ENCODE data around the gene TIMM10B. TPM values are rescaled to one million over a fixed set of nuclear protein-coding genes. Genes with fewer than 3 reads are reported as not detected.

The TIMM10B gene
- total and polyA plus RNA-seq, 2 donors (not counting 1 experiment from before 2014, with no cell fraction given): 40.9 to 47.4 TPM

- Histone ChIP-seq H4K20me1 (ENCODE audit: control insufficient read depth, extremely low read depth, insufficient read depth, low read length) (no peaks in the 10 kb centered on the region), H3K36me3 (ENCODE audit: control insufficient read depth, insufficient read depth, low read length) (peaks cover 12% of the 10 kb centered on the region), H3K9me3 (ENCODE audit: control insufficient read depth, insufficient read depth, low read depth, low read length) (no peaks in the 10 kb centered on the region), H3K4me3 (replicated peaks in 1 of 4; ENCODE audit: control extremely low read depth in 1 of 4, insufficient read depth in 1 of 4, low read depth in 3 of 4, low read length in 4 of 4) (peak overlapping the region; percentile 48 to 68 (median 64)), H3K4me1 (ENCODE audit: control insufficient read depth, extremely low read depth, insufficient read depth, low read length) (peaks cover 11% of the 10 kb centered on the region), H2AFZ (ENCODE audit: low read length) (peak overlapping the region; percentile 64), H3K27me3 (ENCODE audit: control insufficient read depth, insufficient read depth, low read length) (no peaks in the 10 kb centered on the region), H3K79me2 (ENCODE audit: control insufficient read depth, insufficient read depth, low read length) (peaks cover 14% of the 10 kb centered on the region), H3K9ac (ENCODE audit: insufficient read depth, low read length) (peak overlapping the region; percentile 77), H3K27ac (ENCODE audit: insufficient read depth, low read length) (peak overlapping the region; percentile 86), H3K4me2 (ENCODE audit: extremely low read depth, insufficient read depth, low read length) (peak overlapping the region; percentile 90)
- no peak for TF ChIP-seq CTCF (conservative IDR thresholded peaks at IDR 0.05 in 1 of 2, IDR thresholded peaks at IDR 0.05 in 1 of 2; ENCODE audit: low read depth in 1 of 2, low read length in 2 of 2)
- no peak for TF ChIP-seq EZH2 (IDR thresholded peaks at IDR 0.05; ENCODE audit: low read length, missing control alignments)
- DNase-seq (ENCODE audit: low read depth in 2 of 2): no peak
Observed at GRCh38 chr11:6474413-6474792, 6.9 kb upstream of the TIMM10B start.

GRCh38 chr11:6474806-6475500 is 6.3 kb upstream of the TIMM10B start:
- H3K36me3 ChIP-seq (ENCODE audit: control insufficient read depth, insufficient read depth, low read length): peaks cover 12% of the 10 kb centered on the region
- H3K79me2 ChIP-seq (ENCODE audit: control insufficient read depth, insufficient read depth, low read length): peaks cover 20% of the 10 kb centered on the region
- H3K9me3 ChIP-seq (ENCODE audit: control insufficient read depth, insufficient read depth, low read depth, low read length): no peaks in the 10 kb centered on the region
- H3K9ac ChIP-seq (ENCODE audit: insufficient read depth, low read length): no peak overlapping the region
- no peak overlapping the region for H2AFZ ChIP-seq (ENCODE audit: low read length)
- peak overlapping the region; percentile 90 for H3K4me2 ChIP-seq (ENCODE audit: extremely low read depth, insufficient read depth, low read length)
- TF ChIP-seq EZH2 (IDR thresholded peaks at IDR 0.05; ENCODE audit: low read length, missing control alignments): no peak
- no peak for TF ChIP-seq CTCF (conservative IDR thresholded peaks at IDR 0.05 in 1 of 2, IDR thresholded peaks at IDR 0.05 in 1 of 2; ENCODE audit: low read depth in 1 of 2, low read length in 2 of 2)
- no peak for DNase-seq (ENCODE audit: low read depth in 2 of 2)
- H3K4me3 ChIP-seq (replicated peaks in 1 of 4; ENCODE audit: control extremely low read depth in 1 of 4, insufficient read depth in 1 of 4, low read depth in 3 of 4, low read length in 4 of 4): peak overlapping the region in 3 of 4 experiments; percentile 48 to 68 (median 67)
- peaks cover 13% of the 10 kb centered on the region for H3K4me1 ChIP-seq (ENCODE audit: control insufficient read depth, extremely low read depth, insufficient read depth, low read length)
- H3K27ac ChIP-seq (ENCODE audit: insufficient read depth, low read length): peak overlapping the region; percentile 86
- H4K20me1 ChIP-seq (ENCODE audit: control insufficient read depth, extremely low read depth, insufficient read depth, low read length): no peaks in the 10 kb centered on the region
- no peaks in the 10 kb centered on the region for H3K27me3 ChIP-seq (ENCODE audit: control insufficient read depth, insufficient read depth, low read length)

- H3K36me3 ChIP-seq (ENCODE audit: control insufficient read depth, insufficient read depth, low read length): peaks cover 12% of the 10 kb centered on the region
- no peak overlapping the region for H3K4me3 ChIP-seq (replicated peaks in 1 of 4; ENCODE audit: control extremely low read depth in 1 of 4, insufficient read depth in 1 of 4, low read depth in 3 of 4, low read length in 4 of 4)
- no peaks in the 10 kb centered on the region for H4K20me1 ChIP-seq (ENCODE audit: control insufficient read depth, extremely low read depth, insufficient read depth, low read length)
- H3K27ac ChIP-seq (ENCODE audit: insufficient read depth, low read length): no peak overlapping the region
- no peak overlapping the region for H3K9ac ChIP-seq (ENCODE audit: insufficient read depth, low read length)
- no peaks in the 10 kb centered on the region for H3K9me3 ChIP-seq (ENCODE audit: control insufficient read depth, insufficient read depth, low read depth, low read length)
- peaks cover 15% of the 10 kb centered on the region for H3K4me1 ChIP-seq (ENCODE audit: control insufficient read depth, extremely low read depth, insufficient read depth, low read length)
- H3K79me2 ChIP-seq (ENCODE audit: control insufficient read depth, insufficient read depth, low read length): peaks cover 30% of the 10 kb centered on the region
- no peaks in the 10 kb centered on the region for H3K27me3 ChIP-seq (ENCODE audit: control insufficient read depth, insufficient read depth, low read length)
- no peak for TF ChIP-seq EZH2 (IDR thresholded peaks at IDR 0.05; ENCODE audit: low read length, missing control alignments)
- TF ChIP-seq CTCF (conservative IDR thresholded peaks at IDR 0.05 in 1 of 2, IDR thresholded peaks at IDR 0.05 in 1 of 2; ENCODE audit: low read depth in 1 of 2, low read length in 2 of 2): no peak
- no peak overlapping the region for H3K4me2 ChIP-seq (ENCODE audit: extremely low read depth, insufficient read depth, low read length)
- no peak overlapping the region for H2AFZ ChIP-seq (ENCODE audit: low read length)
- DNase-seq (ENCODE audit: low read depth in 2 of 2): no peak
Observed at GRCh38 chr11:6475936-6476335, 5.4 kb upstream of the TIMM10B start.

All from fibroblast of lung (primary cell).